GM10248 (cell line): Measurements from ENCODE around the gene CENPM.
A peak's percentile ranks its signal among the peaks of the same experiment; 100 is the strongest.

Source experiments
- CTCF ChIA-PET: fragments of 300-600 bp; sonication (Branson Sonifier 250); formaldehyde crosslinking; extraction: SDS; loops from one replicate; lab custom pipeline; 2021; ENCODE audit warnings: antibody characterized with exemption; lab: Yijun Ruan, JAX
- POLR2A ChIA-PET: fragments of 350-650 bp; sonication (Branson Sonifier 250); formaldehyde crosslinking; extraction: SDS; loops from one replicate; lab custom pipeline; 2020; ENCODE audit warnings: antibody characterized with exemption; lab: Yijun Ruan, JAX
- DNase-seq: peaks from one replicate; pipeline ENCODE4 v3.0.0; 2012; ENCODE audit errors: extremely low spot score
- TF ChIP-seq, protein P1 (sequence below): IDR thresholded peaks from 2 replicates; pipeline ENCODE4 v1.5.1; 2012; ENCODE audit warnings: mild to moderate bottlenecking, low read depth; ENCODE audit errors: extremely low read depth, missing control alignments, control extremely low read depth

The CENPM gene

DNA sequence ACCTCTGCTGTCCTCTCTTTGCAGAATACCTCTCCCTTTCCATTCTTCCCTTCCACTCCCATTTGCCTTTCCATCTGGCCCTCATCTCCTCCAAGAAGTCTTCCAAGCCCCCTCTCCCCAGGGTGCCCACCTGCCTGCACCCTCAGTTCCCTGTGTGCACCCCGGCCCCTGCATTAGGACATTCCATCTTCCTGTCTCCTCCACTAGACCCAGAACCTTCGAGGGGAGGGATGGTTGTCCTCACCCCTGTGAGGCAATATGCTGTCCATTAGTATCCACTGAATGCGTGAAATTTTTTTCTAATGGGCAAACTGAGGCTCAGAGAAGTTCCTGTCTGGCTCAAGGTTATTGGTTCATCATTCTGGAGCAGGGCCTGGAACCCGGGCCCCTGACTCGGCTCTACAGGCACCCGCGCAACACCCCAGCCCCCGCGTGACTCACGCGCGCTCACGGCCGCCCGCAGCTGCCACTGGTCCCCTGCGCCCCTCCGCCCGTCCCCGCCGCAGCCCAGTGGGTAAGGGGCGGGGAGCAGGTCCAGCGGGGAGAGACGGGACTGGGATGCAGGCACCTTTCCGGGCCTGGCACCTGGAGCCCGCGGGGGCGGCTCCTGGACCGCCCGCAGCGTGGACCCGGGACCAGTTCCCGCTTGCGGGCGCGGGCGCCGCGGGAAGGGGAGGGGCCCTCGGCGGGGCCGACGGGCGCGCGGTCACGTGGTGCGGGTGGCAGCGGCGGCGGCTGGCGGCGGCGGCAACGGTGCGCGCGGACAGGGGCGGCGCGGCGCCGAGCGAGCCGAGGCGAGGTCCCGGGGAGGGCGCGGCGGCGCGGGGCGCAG, 29.3 kb upstream of the CENPM start:
- POLR2A ChIA-PET, result no interaction called here
- DNase-seq, result peak; percentile 51
- TF ChIP-seq, protein P1, sequence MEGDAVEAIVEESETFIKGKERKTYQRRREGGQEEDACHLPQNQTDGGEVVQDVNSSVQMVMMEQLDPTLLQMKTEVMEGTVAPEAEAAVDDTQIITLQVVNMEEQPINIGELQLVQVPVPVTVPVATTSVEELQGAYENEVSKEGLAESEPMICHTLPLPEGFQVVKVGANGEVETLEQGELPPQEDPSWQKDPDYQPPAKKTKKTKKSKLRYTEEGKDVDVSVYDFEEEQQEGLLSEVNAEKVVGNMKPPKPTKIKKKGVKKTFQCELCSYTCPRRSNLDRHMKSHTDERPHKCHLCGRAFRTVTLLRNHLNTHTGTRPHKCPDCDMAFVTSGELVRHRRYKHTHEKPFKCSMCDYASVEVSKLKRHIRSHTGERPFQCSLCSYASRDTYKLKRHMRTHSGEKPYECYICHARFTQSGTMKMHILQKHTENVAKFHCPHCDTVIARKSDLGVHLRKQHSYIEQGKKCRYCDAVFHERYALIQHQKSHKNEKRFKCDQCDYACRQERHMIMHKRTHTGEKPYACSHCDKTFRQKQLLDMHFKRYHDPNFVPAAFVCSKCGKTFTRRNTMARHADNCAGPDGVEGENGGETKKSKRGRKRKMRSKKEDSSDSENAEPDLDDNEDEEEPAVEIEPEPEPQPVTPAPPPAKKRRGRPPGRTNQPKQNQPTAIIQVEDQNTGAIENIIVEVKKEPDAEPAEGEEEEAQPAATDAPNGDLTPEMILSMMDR, result no peak
- CTCF ChIA-PET, result no interaction called here

GRCh38 chr22:41975299-41976069, 28.5 kb upstream of the CENPM start:
- ChIA-PET CTCF (no interaction called here), POLR2A (no interaction called here)
- no peak for DNase-seq
- TF ChIP-seq, protein P1, result no peak

GRCh38 chr22:41974691-41975290, 27.8 kb upstream of the CENPM start:
- ChIA-PET POLR2A (interaction anchor here (0.7 kb wide), 1 partner anchor 35 kb away, joined by 5 read pairs; no protein-coding TSS in a partner anchor), CTCF (no interaction called here)
- no peak for DNase-seq
- TF ChIP-seq, protein P1, result no peak

DNA sequence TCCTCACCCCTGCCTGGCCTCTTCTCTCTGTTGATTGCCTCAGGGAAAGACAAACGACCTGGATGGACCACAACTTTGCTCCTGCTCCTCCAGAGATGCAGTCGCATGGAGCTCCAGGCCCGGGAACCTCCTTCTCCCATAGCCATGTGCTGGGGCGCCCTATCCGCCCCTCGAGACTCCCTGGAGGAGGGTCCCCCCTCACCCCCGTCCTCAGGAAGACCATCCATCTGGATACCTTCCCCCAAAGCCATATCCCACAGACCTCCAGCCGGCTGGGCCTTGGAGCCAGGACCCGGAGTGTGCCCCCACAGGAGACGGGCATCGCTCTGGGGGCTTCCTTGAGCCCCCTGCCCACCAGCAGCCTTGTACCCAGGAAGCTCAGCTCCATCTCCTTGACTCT, 24.5 kb upstream of the CENPM start:
- POLR2A ChIA-PET, result no interaction called here
- TF ChIP-seq, protein P1, result no peak
- CTCF ChIA-PET, result interaction anchor here (0.8 to 1.3 kb wide), 3 partner anchors 9 to 502 kb away, joined by 3 read pairs; partner anchors contain the start of gene NDUFA6
- no peak for DNase-seq

- DNase-seq, result no peak
- CTCF ChIA-PET, result interaction anchor here (0.7 to 1.5 kb wide), 7 partner anchors 8 to 467 kb away, joined by 3 to 7 read pairs (median 3); partner anchors contain the start of gene NDUFA6
- TF ChIP-seq, protein P1, result no peak
- POLR2A ChIA-PET, result no interaction called here
Measured at GRCh38 chr22:41970601-41971000, 23.6 kb upstream of the CENPM start.

GRCh38 chr22:41969110-41969646, 22.2 kb upstream of the CENPM start, which contains the start of gene SEPTIN3:
TSS of gene SEPTIN3 (plus strand) at chr22:41969443. CDS start at chr22:41971493, 2,050 bp downstream.
- POLR2A ChIA-PET, result no interaction called here
- DNase-seq, result no peak
- CTCF ChIA-PET, result interaction anchor here (0.7 to 1.5 kb wide), 5 partner anchors 10 to 272 kb away, joined by 3 to 5 read pairs (median 3); no protein-coding TSS in a partner anchor

More at GRCh38 chr22:41969110-41969646, 22.2 kb upstream of the CENPM start, which contains the start of gene SEPTIN3:
- TF ChIP-seq, protein P1, result no peak
